ENCODE results near the gene AFF3. TPM values are rescaled to one million over a fixed set of nuclear protein-coding genes. Genes with fewer than 3 reads are reported as not detected.

The AFF3 gene
- total RNA-seq, 1 experiment from 2014 or later = 0.61 TPM

GRCh38 chr2:99670768-99671734 is 471.3 kb downstream of the AFF3 start:
- TF ChIP-seq EGR1 (IDR thresholded peaks at IDR 0.05; ENCODE audit: low read depth) = no peak
- no peak for TF ChIP-seq TCF7L2 (IDR thresholded peaks at IDR 0.05; ENCODE audit: borderline replicate concordance, extremely low read depth, insufficient read depth, insufficient read length)
- TF ChIP-seq FOSL1 (IDR thresholded peaks at IDR 0.05; ENCODE audit: low read depth) = no peak
- no peak for TF ChIP-seq EZH2 (IDR thresholded peaks at IDR 0.05)
- no peak for TF ChIP-seq YY1 (IDR thresholded peaks at IDR 0.05; ENCODE audit: extremely low read depth, insufficient replicate concordance, low read depth, low read length)
- TF ChIP-seq ELF1 (IDR thresholded peaks at IDR 0.05; ENCODE audit: borderline replicate concordance, low read depth) = no peak
- no peak for TF ChIP-seq ATF3 (IDR thresholded peaks at IDR 0.05)
- no peak for TF ChIP-seq SP1 (IDR thresholded peaks at IDR 0.05; ENCODE audit: low read depth)
- TF ChIP-seq EZH2phosphoT487 (IDR thresholded peaks at IDR 0.05; ENCODE audit: borderline replicate concordance) = no peak
- no peak for TF ChIP-seq JUND (IDR thresholded peaks at IDR 0.05)
- Histone ChIP-seq H3K4me3 (replicated peaks in 1 of 2; ENCODE audit: low read depth in 1 of 2, low read length in 2 of 2) (no peak overlapping the region), H3K36me3 (ENCODE audit: control insufficient read depth in 1 of 2, insufficient read depth in 2 of 2, low read length in 2 of 2) (no peaks in the 10 kb centered on the region), H3K9ac (ENCODE audit: low read length) (no peak overlapping the region), H3K4me1 (ENCODE audit: control insufficient read depth in 1 of 2, insufficient read depth in 2 of 2, low read length in 2 of 2) (no peaks in the 10 kb centered on the region), H3K27ac (ENCODE audit: low read depth, low read length) (no peak overlapping the region), H3K9me3 (ENCODE audit: control insufficient read depth in 1 of 2, insufficient read depth in 1 of 2, low read depth in 1 of 2, low read length in 2 of 2) (no peaks in the 10 kb centered on the region), H3K4me2 (ENCODE audit: low read length) (no peak overlapping the region), H3K27me3 (ENCODE audit: insufficient read depth, low read length) (no peaks in the 10 kb centered on the region; the same call in 1 of the 2 replicates), H2AFZ (ENCODE audit: low read depth, low read length, poor library complexity, severe bottlenecking) (no peak overlapping the region), H4K20me1 (ENCODE audit: insufficient read depth) (no peaks in the 10 kb centered on the region), H3K9me2 (ENCODE audit: insufficient read depth) (no peaks in the 10 kb centered on the region), H3K79me2 (ENCODE audit: insufficient read depth, low read length) (no peaks in the 10 kb centered on the region)
- no peak for ATAC-seq
- no peak for DNase-seq (ENCODE audit: low read depth, low spot score)
- RAD21 ChIA-PET (ENCODE audit: low non-redundant PET in 1 of 2, low total read pairs in 2 of 2, uncharacterized antibody in 2 of 2, unreplicated experiment in 2 of 2) = no interaction called here
- intact Hi-C loops (cut with micrococcal nuclease) = no loop called here
- CTCF ChIA-PET = no interaction called here
- POLR2A ChIA-PET = no interaction called here
- BruUV-seq (replicated peaks) = no TSS peak

Measured in HCT116 (cell line).